NCI-H1694 (cell line): ENCODE measurements around the gene SACM1L.
"Not testable (repeated sequence)": the region's sequence is repeated elsewhere in the genome, so short reads cannot be mapped to it uniquely, and the experiment has no call there.

ENCODE experiments used
- DNase-seq: peaks from one replicate; lab custom pipeline; 2025; lab: John Stamatoyannopoulos, UW

The SACM1L gene

DNA sequence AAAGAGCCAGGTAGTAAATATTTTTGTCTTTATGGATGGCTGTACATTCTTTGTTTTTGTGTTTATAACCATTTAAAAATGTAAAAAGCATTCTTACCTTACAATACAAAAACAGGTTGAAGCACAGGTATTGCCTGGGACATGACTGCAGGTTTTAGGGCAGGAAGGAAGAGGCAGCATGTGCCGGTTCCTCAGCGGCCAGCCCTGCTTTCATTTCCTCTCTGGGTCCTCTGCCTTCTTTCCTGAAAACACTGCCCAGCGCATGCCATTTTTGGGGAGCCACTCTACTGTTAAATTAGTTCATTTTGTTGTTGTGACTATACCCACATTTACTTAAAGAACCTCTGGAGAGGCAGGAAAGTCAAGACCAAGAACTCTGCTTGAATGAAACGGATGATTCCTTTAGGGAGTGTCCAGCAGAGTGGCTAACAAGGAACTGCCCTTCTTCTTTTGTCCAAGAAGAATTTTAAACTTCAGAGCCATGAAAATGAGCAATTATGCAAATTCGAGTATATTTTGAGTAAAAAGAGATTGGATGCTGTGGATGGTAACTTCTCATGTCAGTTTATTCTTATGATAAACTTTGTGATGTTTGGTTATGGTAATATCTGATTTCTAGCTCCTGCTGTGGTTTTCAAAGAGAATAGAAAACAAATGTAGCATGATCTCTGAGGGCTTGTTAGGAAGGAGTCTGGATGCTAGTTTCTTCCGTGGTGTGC, 52.7 kb downstream of the SACM1L start:
- no peak for DNase-seq

DNA sequence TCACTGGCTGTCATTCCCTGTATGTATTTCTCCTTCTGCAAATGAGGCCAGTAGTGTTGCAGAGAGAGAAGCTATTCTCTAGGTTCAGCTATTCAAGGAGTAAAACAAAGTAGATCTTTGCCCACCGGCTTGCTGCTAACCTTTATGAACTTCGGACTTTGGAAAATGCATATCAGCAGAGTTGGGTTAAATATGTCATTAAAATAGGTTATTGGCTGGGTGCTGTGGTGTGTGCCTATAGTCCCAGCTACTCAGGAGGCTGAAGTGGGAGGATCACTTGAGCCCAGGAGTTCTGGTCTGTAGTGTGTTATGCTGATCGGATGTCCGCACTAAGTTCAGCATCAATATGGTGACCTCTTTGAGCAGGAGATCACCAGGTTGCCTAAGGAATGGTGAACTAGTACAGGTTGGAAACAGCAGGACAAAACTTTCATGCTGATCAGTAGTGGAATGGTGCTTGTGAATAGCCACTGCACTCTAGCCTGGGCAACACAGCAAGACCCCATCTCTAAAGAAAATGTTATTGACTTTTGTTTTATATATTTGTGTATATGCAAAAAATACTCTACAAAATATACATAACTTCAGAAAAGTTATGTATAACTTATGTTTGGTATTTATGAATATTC, 53.4 kb downstream of the SACM1L start:
- no peak for DNase-seq

- no peak for DNase-seq
Measured at GRCh38 chr3:45746165-45746776, 57.1 kb downstream of the SACM1L start.

DNA sequence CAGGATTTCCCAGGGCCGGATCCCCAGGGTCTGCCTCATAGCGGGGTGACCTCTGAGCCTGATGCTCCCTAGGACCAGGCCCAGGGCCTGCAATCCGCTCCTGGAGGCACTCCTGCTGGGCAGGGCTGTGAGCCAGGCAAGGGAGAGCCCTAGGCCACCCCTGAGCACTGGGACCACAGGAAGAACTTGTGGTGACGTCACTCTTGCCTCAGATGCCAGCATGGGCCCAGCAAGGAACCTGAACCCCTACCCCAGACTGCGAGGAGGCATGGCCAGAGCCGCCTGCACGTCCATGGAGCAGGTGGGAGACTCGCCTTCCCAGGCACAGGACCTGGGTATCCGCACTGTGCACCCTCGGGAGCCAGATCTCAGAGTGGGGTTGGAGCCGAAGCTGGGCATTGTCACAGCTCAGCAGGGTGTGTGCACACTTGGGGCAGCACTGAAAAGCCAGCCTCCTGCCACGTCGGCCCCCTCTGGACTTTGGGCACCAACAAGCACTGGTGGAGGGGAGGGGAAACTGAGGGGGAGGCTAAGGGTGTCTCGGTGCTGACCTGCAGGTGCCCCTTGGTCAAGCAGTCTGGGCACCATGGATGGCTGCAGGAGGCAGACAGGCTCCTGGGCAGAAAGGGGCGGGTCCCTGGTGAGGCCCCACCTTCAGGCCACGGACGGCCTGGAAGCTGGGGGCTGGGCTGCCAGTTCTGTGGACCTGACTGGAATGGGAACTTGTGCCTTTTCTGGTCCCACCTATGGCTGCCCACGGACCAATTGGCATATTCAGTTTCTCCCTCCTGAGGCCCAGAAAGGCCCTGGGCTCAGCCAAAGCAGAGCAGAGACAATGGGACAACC, 57.8 kb downstream of the SACM1L start:
- DNase-seq: no peak

GRCh38 chr3:45748068-45748467, 58.9 kb downstream of the SACM1L start:
- DNase-seq: no peak

GRCh38 chr3:45749036-45749600, 59.9 kb downstream of the SACM1L start:
- not testable (repeated sequence) for DNase-seq

DNA sequence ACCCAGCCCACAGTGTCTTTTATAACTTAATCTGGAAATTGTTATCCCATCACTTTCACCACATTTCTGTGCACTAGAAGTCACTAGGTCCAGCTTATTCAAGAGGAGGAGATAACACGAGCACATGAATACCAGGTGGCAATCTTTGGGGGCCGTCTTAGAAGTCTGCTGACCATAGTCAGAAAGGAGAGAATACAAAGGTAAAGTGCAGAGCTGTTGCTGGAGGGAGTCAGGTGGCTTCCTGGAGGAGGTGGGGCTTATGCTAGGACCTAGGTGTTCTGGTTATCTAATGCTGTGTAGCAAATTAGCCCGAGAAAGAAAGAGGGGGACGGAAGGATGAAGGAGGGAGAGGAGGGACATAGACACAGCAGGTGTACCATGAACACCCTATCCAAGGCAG, 60.7 kb downstream of the SACM1L start:
- DNase-seq: no peak

DNA sequence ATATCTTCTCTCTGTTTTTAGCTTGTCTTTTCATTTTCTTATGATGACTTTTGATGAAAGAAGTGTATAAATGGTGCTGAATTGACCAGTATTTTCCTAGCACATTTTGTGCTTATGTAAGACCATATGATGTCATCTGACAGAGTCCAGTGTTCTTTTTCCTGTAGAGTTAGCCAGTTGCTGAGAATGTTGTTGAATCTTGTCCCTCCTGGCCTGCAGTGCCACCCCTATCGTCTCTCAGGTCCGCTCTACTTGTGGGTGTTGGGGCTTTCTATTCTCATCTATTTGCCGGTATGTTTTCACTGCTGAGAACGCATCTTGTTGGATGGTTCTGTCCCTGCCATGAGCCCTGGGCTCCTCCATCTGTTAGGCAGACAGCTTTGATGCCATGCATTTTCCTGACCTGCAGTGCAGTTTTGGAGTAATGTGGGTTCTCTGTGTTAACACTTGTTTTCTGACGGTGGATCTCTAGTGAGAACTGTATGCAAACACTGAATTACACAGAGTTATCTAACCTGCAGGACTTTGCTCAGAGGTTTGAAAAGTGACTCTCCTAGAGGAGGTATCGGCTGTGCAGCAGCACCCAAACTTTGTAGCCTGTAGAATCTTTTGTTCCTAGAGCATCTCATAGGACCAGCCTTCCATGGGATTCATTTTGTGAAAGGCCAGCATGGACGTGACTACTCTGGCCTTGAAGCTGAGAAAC, 62.5 kb downstream of the SACM1L start:
- no peak for DNase-seq

GRCh38 chr3:45753095-45753494, 63.9 kb downstream of the SACM1L start:
- DNase-seq: no peak

DNA sequence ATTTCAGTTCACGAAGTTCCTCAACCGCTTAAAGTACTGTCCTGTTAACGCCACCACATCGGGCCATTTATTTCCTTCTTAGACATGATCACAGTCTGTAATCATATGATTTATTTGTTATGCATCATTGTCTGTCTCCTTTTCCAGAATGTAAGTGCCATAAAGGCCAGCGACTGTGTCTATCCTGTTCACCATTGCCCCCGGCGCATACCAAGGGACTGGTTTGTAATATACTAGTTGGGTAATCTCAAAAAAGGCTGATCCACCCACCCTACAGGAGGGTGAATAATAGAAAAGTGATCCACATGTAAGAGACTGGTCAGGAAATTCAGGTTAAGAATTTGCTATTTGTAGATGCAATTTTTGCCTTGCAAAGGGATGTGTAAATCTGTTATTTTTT, 65.3 kb downstream of the SACM1L start:
- no peak for DNase-seq

- no peak for DNase-seq
Measured at GRCh38 chr3:45756055-45756454, 66.9 kb downstream of the SACM1L start.

- not testable (repeated sequence) for DNase-seq
Measured at GRCh38 chr3:45757141-45757540, 67.9 kb downstream of the SACM1L start.

DNA sequence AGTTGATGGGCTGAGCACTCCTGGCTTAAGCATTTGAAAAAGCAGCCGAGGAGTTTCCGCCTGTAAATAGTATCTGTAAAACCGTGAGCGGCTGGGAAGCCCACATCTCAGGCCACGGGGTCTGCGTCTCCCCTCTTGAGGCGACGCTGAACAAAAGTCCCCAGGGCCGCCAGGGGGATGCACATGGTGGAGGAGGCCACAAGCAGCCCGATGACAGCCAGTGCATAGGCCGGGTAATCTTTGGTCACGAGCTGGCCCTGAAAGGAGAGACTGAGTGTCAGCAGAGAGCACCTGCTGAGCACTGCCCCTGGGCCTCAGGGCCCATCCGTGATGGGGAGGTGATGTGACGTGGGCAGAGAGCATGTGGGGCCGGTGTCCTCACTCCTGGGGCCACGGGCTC, 69.7 kb downstream of the SACM1L start:
- no peak for DNase-seq

GRCh38 chr3:45759851-45760250, 70.7 kb downstream of the SACM1L start:
- no peak for DNase-seq

- DNase-seq: no peak
Measured at GRCh38 chr3:45760878-45761711, 71.9 kb downstream of the SACM1L start.

DNA sequence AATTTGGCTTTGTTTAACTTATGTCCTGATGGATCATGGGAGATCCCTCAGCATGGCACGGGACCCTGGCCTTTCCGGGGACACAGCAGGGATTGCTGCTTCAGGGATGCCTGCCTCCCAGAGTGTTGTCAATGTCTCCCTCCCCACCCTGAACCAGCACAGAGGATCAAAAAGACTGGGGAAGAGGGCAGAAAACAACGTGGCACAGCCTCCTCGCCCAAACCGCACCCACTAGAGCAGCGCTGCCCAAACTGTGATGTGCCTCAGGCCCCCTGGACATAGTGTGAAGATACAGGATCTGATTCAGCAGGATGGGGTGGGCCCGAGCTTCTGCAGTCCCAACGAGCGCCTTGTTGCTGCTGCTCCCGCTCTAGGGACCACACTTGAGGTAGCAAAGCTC, 72.6 kb downstream of the SACM1L start:
- DNase-seq: no peak

DNA sequence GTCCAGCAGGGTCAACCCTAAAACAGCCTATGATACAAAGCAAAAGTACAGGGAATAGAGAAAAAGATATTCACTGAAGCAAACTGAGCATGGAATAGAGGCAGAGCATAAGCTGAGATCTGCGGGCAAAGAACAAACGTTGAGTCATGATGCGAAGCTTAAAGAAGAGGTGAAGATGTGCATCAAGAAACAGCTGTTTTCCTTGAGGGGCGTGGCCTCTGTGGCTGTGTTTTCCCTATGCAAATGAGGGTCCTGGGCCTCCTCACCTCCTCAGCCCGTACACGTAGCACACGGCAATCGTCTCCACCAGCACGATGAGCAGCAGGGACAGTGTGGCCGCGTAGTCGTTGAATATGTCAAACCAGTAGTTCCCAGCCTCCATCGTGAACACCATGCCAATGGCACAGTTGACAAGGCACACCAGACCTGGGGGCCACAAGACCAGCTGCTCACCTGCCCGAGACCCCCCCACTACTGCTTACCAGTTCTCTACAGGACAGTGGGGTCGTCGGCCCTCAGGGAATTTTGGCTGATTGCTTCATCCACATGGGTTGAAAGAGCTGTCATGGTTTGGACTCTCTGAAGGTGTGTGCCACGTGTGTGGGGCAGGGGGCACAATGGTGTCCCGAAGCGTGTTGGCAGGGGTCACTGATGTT, 73.6 kb downstream of the SACM1L start:
- no peak for DNase-seq

DNA sequence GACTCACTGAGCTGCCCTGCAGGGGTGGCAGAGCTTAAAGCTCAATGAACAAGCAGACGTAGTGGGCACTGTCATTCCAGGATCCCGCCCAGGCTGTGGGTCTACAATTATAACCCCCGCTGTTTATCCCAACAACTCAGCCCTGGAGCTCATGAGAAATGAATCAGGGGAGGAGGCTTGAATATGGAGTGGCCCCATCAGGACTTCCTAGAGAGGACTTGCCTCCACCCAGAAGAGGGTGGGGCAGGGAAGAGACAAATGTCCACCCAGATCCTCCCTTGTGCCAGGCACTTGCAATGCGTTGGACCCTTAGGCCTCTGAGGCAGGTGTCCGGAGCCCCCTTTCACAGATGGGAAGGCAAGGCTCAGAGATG, 74.1 kb downstream of the SACM1L start:
- no peak for DNase-seq

DNA sequence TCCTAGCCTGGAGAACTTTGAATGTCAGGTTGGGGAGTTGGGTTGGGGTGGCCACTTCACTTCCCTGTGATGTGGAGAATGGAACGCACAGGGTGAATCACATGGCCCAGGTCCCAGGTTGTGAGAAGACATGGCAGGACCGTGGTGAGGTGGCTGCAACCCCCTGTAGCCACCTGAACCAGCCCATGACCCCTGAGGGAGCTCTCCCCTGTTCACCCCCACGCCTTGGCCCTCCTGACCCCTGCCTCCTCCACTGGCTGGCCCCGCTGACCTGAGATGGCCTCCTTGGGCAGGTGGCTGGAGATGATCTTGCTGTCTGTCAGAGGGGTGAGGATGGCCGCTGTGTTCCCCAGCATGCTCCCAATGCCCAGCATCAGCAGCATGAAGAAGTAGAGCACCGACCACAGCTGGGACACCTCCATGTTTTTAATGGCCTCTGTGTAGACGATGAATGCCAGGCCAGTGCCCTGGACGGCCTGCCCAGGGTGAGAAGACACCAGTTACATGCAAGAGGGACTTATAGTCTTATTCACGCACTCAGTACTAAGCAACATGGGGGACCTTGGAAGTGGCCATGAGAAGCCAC, 76.2 kb downstream of the SACM1L start:
- DNase-seq: no peak

GRCh38 chr3:45765958-45766357, 76.8 kb downstream of the SACM1L start:
- no peak for DNase-seq
